Stimulated activated naive CD8-positive, alpha-beta T cell treated with anti-CD3 and anti-CD28 coated beads, Interleukin-15, amount 100 ng/mL, for 72 hours (primary cell): ENCODE results near the gene SIDT2.
"Not testable (repeated sequence)": the region's sequence is repeated elsewhere in the genome, so short reads cannot be mapped to it uniquely, and the experiment has no call there.

Source experiments
- ATAC-seq: fragments of 150-1000 bp; cut with Tn5 transposase; 2 replicates; pipeline ENCODE4 v1.10.0; 2021; ENCODE audit warnings: mild to moderate bottlenecking, moderate library complexity
- DNase-seq, 2 donors: peaks; one replicate each; pipeline ENCODE4 v3.0.0; 2021 to 2022
- H3K27ac Mint-ChIP-seq, 2 donors: one replicate each; pipeline ENCODE4 v1.8.0; 2022; ENCODE audit warnings: mild to moderate bottlenecking in 2 of 2, mixed read lengths in 2 of 2, moderate library complexity in 2 of 2
- H3K27me3 Mint-ChIP-seq: one replicate; pipeline ENCODE4 v1.8.0; 2022; ENCODE audit warnings: mixed read lengths
- H3K4me1 Mint-ChIP-seq: one replicate; pipeline ENCODE4 v1.8.0; 2022; ENCODE audit warnings: mild to moderate bottlenecking, mixed read lengths
- H3K4me3 Mint-ChIP-seq, 2 donors: one replicate each; pipeline ENCODE4 v1.8.0; 2022; ENCODE audit warnings: mild to moderate bottlenecking in 2 of 2, mixed read lengths in 2 of 2, moderate library complexity in 1 of 2
- H3K9me3 Mint-ChIP-seq, 2 donors: one replicate each; pipeline ENCODE4 v1.8.0; 2022; ENCODE audit warnings: mixed read lengths in 2 of 2

SIDT2 gene

GRCh38 chr11:117181586-117182550 lies 3.3 kb downstream of the SIDT2 start:
- peak overlapping the region in 1 of 2 donors; percentile 82 for H3K27ac Mint-ChIP-seq
- DNase-seq (no peak), ATAC-seq (no peak)
- H3K27me3 Mint-ChIP-seq, result no peaks in the 10 kb centered on the region
- no peaks in the 10 kb centered on the region for H3K9me3 Mint-ChIP-seq
- peaks cover 33% of the 10 kb centered on the region for H3K4me1 Mint-ChIP-seq
- no peak overlapping the region for H3K4me3 Mint-ChIP-seq

GRCh38 chr11:117182551-117182935 lies 4.0 kb downstream of the SIDT2 start:
- Mint-ChIP-seq H3K4me3 (no peak overlapping the region), H3K9me3 (no peaks in the 10 kb centered on the region), H3K27me3 (no peaks in the 10 kb centered on the region), H3K4me1 (peaks cover 33% of the 10 kb centered on the region), H3K27ac (no peak overlapping the region)
- DNase-seq (no peak), ATAC-seq (no peak)

- H3K27me3 Mint-ChIP-seq, ATAC-seq, H3K4me3 Mint-ChIP-seq, H3K9me3 Mint-ChIP-seq, H3K27ac Mint-ChIP-seq, DNase-seq: not testable (repeated sequence)
- H3K4me1 Mint-ChIP-seq, result peaks cover 27% of the 10 kb centered on the region
These were observed 4.6 kb downstream of the SIDT2 start for GRCh38 chr11:117183178-117183577.

- ATAC-seq, result no peak
- Mint-ChIP-seq H3K4me1 (peaks cover 25% of the 10 kb centered on the region), H3K27me3 (no peaks in the 10 kb centered on the region), H3K27ac (peak overlapping the region in 1 of 2 donors; percentile 6), H3K4me3 (no peak overlapping the region), H3K9me3 (no peaks in the 10 kb centered on the region)
- DNase-seq, result no peak
These were observed 5.3 kb downstream of the SIDT2 start for GRCh38 chr11:117183724-117184349.

- Mint-ChIP-seq H3K4me1 (peaks cover 7% of the 10 kb centered on the region), H3K9me3 (no peaks in the 10 kb centered on the region), H3K27me3 (no peaks in the 10 kb centered on the region), H3K27ac (no peak overlapping the region), H3K4me3 (no peak overlapping the region)
- ATAC-seq (no peak), DNase-seq (no peak)
These were observed 7.3 kb downstream of the SIDT2 start for GRCh38 chr11:117185736-117186430.

GRCh38 chr11:117186431-117186761 lies 7.9 kb downstream of the SIDT2 start:
- ATAC-seq, result no peak
- Mint-ChIP-seq H3K4me1 (peaks cover 2% of the 10 kb centered on the region), H3K27me3 (no peaks in the 10 kb centered on the region), H3K4me3 (no peak overlapping the region), H3K27ac (no peak overlapping the region), H3K9me3 (no peaks in the 10 kb centered on the region)
- DNase-seq, result no peak

- ATAC-seq (no peak), DNase-seq (no peak)
- no peak overlapping the region for H3K27ac Mint-ChIP-seq
- H3K9me3 Mint-ChIP-seq, result no peaks in the 10 kb centered on the region
- no peak overlapping the region for H3K4me3 Mint-ChIP-seq
- H3K4me1 Mint-ChIP-seq, result no peaks in the 10 kb centered on the region
- H3K27me3 Mint-ChIP-seq, result no peaks in the 10 kb centered on the region
These were observed 8.5 kb downstream of the SIDT2 start for GRCh38 chr11:117187007-117187406.

- ATAC-seq (no peak), DNase-seq (no peak)
- H3K27ac Mint-ChIP-seq, result no peak overlapping the region
- H3K4me3 Mint-ChIP-seq, result no peak overlapping the region
- no peaks in the 10 kb centered on the region for H3K4me1 Mint-ChIP-seq
- no peaks in the 10 kb centered on the region for H3K27me3 Mint-ChIP-seq
- H3K9me3 Mint-ChIP-seq, result no peaks in the 10 kb centered on the region
These were observed 8.9 kb downstream of the SIDT2 start for GRCh38 chr11:117187428-117187798.

- no peaks in the 10 kb centered on the region for H3K9me3 Mint-ChIP-seq
- DNase-seq (no peak), ATAC-seq (no peak)
- no peaks in the 10 kb centered on the region for H3K27me3 Mint-ChIP-seq
- H3K27ac Mint-ChIP-seq, result no peak overlapping the region
- H3K4me1 Mint-ChIP-seq, result no peaks in the 10 kb centered on the region
- H3K4me3 Mint-ChIP-seq, result no peak overlapping the region
These were observed 9.4 kb downstream of the SIDT2 start for GRCh38 chr11:117187799-117188481.

GRCh38 chr11:117188620-117189081 lies 10.1 kb downstream of the SIDT2 start:
- Mint-ChIP-seq H3K4me1 (no peaks in the 10 kb centered on the region), H3K27ac (peak overlapping the region in 1 of 2 donors; percentile 5), H3K27me3 (no peaks in the 10 kb centered on the region), H3K4me3 (no peak overlapping the region), H3K9me3 (no peaks in the 10 kb centered on the region)
- ATAC-seq, result no peak
- DNase-seq, result no peak

- Mint-ChIP-seq H3K4me1 (no peaks in the 10 kb centered on the region), H3K27ac (no peak overlapping the region), H3K27me3 (no peaks in the 10 kb centered on the region), H3K4me3 (no peak overlapping the region), H3K9me3 (no peaks in the 10 kb centered on the region)
- ATAC-seq (no peak), DNase-seq (peak in 1 of 2 donors; percentile 8)
These were observed 10.8 kb downstream of the SIDT2 start for GRCh38 chr11:117189191-117189940.

- Mint-ChIP-seq H3K27ac (no peak overlapping the region), H3K27me3 (no peaks in the 10 kb centered on the region), H3K9me3 (no peaks in the 10 kb centered on the region), H3K4me1 (peaks cover under 1% of the 10 kb centered on the region), H3K4me3 (no peak overlapping the region)
- DNase-seq (no peak), ATAC-seq (no peak)
These were observed 11.5 kb downstream of the SIDT2 start for GRCh38 chr11:117189941-117190544.

- peak; percentile 3 for ATAC-seq
- no peaks in the 10 kb centered on the region for H3K9me3 Mint-ChIP-seq
- H3K4me3 Mint-ChIP-seq, result no peak overlapping the region
- H3K27me3 Mint-ChIP-seq, result no peaks in the 10 kb centered on the region
- H3K27ac Mint-ChIP-seq, result peak overlapping the region in 1 of 2 donors; percentile 33
- H3K4me1 Mint-ChIP-seq, result peaks cover 14% of the 10 kb centered on the region
- DNase-seq, result no peak
These were observed 13.3 kb downstream of the SIDT2 start for GRCh38 chr11:117191680-117192400.

- Mint-ChIP-seq H3K27ac (peak overlapping the region; percentile 52 to 67), H3K27me3 (no peaks in the 10 kb centered on the region), H3K4me3 (no peak overlapping the region), H3K4me1 (peaks cover 14% of the 10 kb centered on the region), H3K9me3 (no peaks in the 10 kb centered on the region)
- DNase-seq (no peak), ATAC-seq (peak; percentile 2)
These were observed 13.9 kb downstream of the SIDT2 start for GRCh38 chr11:117192401-117192875.
